Osteocyte (in vitro differentiated cells): ENCODE measurements around the gene SLC6A6. TPM values are rescaled to one million over a fixed set of nuclear protein-coding genes. Genes with fewer than 3 reads are reported as not detected.

ENCODE experiments used
- DNase-seq: peaks from one replicate; pipeline ENCODE4 v3.0.0; 2021; ENCODE audit warnings: mixed read lengths; ENCODE audit not compliant: unreplicated experiment; ENCODE audit errors: extremely low spot score
- H3K27ac Mint-ChIP-seq: one replicate; pipeline ENCODE4 v1.8.0; 2021; ENCODE audit warnings: mild to moderate bottlenecking, mixed read lengths; ENCODE audit not compliant: unreplicated experiment
- H3K27me3 Mint-ChIP-seq: one replicate; pipeline ENCODE4 v1.8.0; 2021; ENCODE audit warnings: mixed read lengths; ENCODE audit not compliant: unreplicated experiment
- H3K36me3 Mint-ChIP-seq: one replicate; pipeline ENCODE4 v1.8.0; 2021; ENCODE audit warnings: mixed read lengths; ENCODE audit not compliant: unreplicated experiment
- H3K4me1 Mint-ChIP-seq: one replicate; pipeline ENCODE4 v1.8.0; 2021; ENCODE audit warnings: mixed read lengths; ENCODE audit not compliant: unreplicated experiment
- H3K4me3 Mint-ChIP-seq: one replicate; pipeline ENCODE4 v1.8.0; 2021; ENCODE audit warnings: mild to moderate bottlenecking, moderate library complexity, mixed read lengths; ENCODE audit not compliant: unreplicated experiment
- H3K9me3 Mint-ChIP-seq: one replicate; pipeline ENCODE4 v1.8.0; 2021; ENCODE audit warnings: mixed read lengths; ENCODE audit not compliant: unreplicated experiment
- total RNA-seq: library from RNA; stranded (reverse); gene quantifications from 2 replicates; pipeline ENCODE4 v1.2.1, GENCODE V29; 2021
- TF ChIP-seq, protein P1 (sequence below): fragments of 200-600 bp; sonication (generic); IDR thresholded peaks from 2 replicates; pipeline ENCODE4 v1.5.0; 2021; ENCODE audit warnings: antibody characterized with exemption, mild to moderate bottlenecking, moderate library complexity

SLC6A6 gene
- total RNA-seq, 1 donor from 2014 or later: 41.9 TPM

DNA sequence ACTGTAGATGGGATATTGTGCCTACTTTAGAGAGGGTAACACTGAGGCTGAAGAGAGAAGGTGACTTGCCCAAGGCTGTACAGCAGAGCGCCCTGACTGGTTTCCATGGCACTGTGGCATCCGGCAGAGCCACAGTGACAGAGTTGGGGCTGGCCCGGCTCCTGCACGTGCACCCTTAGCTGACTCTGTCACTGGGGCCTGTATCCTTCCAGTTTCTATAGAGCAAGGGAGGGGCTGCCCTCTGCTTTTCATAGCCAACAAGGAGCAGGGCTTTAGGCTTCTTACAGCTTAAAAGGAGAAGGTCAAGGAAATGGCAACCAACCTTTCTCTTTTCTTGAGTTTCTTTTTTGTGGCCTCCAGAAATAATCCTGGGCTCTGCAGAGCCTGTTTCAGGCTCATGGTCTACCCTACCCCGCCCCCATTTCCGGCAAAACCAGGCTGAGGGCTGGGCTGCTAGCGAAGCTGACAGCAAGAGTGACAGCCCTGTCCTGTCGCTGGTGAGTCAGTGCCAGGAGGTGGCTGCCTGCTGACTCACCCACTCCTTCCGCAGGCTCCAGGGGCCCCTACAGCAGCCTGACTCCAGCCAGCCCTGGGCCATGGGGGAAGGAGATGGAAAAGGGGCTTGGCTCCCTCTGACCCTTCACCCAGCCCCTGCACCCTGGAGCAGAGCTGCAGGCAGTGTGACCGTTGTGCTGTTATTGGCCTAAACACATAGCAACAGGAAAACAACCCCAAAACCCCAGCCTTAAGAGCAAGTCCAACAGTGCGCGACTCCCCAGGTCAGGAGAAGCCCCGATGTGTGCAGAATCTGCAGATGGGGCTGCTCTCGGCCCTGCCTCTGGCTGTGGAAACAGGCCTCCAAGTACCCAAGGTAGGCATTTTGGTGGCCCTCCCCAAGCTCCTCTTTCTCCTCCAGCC lies 29.8 kb downstream of the SLC6A6 start:
- Mint-ChIP-seq H3K4me1 (peaks cover 33% of the 10 kb centered on the region), H3K36me3 (no peaks in the 10 kb centered on the region), H3K27me3 (no peaks in the 10 kb centered on the region), H3K4me3 (no peak overlapping the region), H3K27ac (peak overlapping the region; percentile 63), H3K9me3 (no peaks in the 10 kb centered on the region)
- DNase-seq: no peak
- TF ChIP-seq, protein P1, sequence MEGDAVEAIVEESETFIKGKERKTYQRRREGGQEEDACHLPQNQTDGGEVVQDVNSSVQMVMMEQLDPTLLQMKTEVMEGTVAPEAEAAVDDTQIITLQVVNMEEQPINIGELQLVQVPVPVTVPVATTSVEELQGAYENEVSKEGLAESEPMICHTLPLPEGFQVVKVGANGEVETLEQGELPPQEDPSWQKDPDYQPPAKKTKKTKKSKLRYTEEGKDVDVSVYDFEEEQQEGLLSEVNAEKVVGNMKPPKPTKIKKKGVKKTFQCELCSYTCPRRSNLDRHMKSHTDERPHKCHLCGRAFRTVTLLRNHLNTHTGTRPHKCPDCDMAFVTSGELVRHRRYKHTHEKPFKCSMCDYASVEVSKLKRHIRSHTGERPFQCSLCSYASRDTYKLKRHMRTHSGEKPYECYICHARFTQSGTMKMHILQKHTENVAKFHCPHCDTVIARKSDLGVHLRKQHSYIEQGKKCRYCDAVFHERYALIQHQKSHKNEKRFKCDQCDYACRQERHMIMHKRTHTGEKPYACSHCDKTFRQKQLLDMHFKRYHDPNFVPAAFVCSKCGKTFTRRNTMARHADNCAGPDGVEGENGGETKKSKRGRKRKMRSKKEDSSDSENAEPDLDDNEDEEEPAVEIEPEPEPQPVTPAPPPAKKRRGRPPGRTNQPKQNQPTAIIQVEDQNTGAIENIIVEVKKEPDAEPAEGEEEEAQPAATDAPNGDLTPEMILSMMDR: no peak

DNA sequence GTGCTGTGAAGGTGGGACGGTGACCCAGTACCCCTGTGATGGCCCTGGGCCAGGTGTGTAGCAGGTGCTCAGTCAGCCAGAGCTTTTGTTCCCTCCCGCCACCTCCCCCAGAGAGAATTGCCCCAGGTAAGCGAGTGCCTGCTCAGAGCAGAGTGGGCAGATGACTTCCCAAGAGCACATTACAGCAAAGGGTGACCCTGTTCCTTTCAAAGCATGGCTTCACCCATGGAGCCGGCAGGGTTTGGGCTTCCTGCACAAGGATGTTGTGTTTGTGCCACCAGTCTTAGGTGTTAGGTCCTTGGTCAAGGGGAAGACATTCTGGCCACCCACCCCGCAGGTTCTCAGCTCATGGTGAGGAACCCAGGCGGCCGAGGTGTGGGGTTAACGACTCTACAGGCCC lies 30.7 kb downstream of the SLC6A6 start:
- no peaks in the 10 kb centered on the region for H3K27me3 Mint-ChIP-seq
- H3K36me3 Mint-ChIP-seq: no peaks in the 10 kb centered on the region
- DNase-seq: no peak
- no peak overlapping the region for H3K4me3 Mint-ChIP-seq
- no peak overlapping the region for H3K27ac Mint-ChIP-seq
- TF ChIP-seq, protein P1: no peak
- H3K9me3 Mint-ChIP-seq: no peaks in the 10 kb centered on the region
- H3K4me1 Mint-ChIP-seq: peaks cover 29% of the 10 kb centered on the region

DNA sequence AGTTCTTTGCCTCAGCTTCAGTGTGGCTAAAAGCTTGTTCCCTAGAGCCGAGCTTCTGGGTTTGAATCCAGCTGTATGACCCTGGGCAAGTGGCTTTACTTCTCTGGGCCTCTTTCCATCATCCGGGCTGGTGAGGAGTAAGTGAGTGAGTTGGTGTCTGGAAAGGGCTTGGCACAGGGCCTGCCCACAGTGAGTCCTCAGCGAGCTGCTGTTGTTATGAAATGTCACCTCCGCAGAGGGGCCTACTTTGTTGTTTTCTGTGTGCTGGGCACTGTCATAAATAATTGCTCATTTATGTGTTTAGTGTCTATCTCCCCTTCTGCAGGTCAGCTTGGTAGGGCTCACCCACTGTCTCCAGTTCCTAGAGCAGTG lies 31.7 kb downstream of the SLC6A6 start:
- Mint-ChIP-seq H3K9me3 (no peaks in the 10 kb centered on the region), H3K27ac (no peak overlapping the region), H3K4me3 (no peak overlapping the region), H3K4me1 (peaks cover 32% of the 10 kb centered on the region), H3K27me3 (no peaks in the 10 kb centered on the region), H3K36me3 (no peaks in the 10 kb centered on the region)
- DNase-seq: no peak
- TF ChIP-seq, protein P1: no peak

DNA sequence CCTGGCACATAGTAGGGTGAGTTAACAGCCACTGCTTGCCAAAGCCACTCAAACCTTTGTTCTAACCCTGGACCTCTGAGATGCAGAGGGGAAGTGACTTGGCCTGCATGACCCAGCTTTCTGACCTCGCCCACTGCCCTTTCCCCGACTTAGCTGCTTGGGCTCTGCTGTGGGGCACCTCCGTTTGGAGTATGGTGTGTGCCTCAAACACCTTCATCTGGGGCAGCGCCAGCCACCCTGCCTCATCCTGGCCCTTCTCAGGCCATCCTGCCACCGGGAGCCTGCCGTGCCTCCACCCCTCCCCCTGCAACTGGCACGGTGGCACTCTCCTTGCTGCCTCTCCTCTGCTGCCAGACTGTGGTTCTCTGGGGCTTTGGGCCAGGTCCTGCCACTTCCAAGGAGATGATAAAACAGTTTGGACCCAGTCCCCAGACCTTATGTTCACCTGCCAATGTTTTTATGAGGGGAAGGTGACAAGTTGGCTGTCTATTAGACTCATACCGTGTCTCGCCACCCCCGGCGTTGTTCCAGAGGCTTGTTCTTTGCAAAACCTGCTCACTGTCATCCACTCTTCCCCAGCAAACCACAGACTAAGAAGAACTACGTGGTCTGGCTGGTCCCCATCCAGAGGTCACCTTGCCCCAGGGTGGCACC lies 32.2 kb downstream of the SLC6A6 start:
- peaks cover 37% of the 10 kb centered on the region for H3K4me1 Mint-ChIP-seq
- no peak for DNase-seq
- no peak overlapping the region for H3K4me3 Mint-ChIP-seq
- H3K27ac Mint-ChIP-seq: no peak overlapping the region
- no peaks in the 10 kb centered on the region for H3K36me3 Mint-ChIP-seq
- TF ChIP-seq, protein P1: no peak
- H3K9me3 Mint-ChIP-seq: no peaks in the 10 kb centered on the region
- no peaks in the 10 kb centered on the region for H3K27me3 Mint-ChIP-seq
